GM12864 (cell line): ENCODE data around the gene DNASE1.
"Not testable (repeated sequence)": the region's sequence is repeated elsewhere in the genome, so short reads cannot be mapped to it uniquely, and the experiment has no call there.

ENCODE experiments used
- DNase-seq: peaks from one replicate; pipeline ENCODE4 v3.0.0-alpha.2; 2011; ENCODE audit warnings: low read depth
- H3K4me3 ChIP-seq: 2 replicates; pipeline ENCODE4 v1.5.1; 2011; ENCODE audit warnings: mild to moderate bottlenecking, low read depth, low read length, control low read depth
- CTCF ChIP-seq: IDR thresholded peaks from 2 replicates; pipeline ENCODE4 v1.5.1; 2011; ENCODE audit warnings: low read depth, mild to moderate bottlenecking, moderate library complexity, low read length, control low read depth, inconsistent platforms; ENCODE audit errors: missing control alignments

DNASE1 gene

DNA sequence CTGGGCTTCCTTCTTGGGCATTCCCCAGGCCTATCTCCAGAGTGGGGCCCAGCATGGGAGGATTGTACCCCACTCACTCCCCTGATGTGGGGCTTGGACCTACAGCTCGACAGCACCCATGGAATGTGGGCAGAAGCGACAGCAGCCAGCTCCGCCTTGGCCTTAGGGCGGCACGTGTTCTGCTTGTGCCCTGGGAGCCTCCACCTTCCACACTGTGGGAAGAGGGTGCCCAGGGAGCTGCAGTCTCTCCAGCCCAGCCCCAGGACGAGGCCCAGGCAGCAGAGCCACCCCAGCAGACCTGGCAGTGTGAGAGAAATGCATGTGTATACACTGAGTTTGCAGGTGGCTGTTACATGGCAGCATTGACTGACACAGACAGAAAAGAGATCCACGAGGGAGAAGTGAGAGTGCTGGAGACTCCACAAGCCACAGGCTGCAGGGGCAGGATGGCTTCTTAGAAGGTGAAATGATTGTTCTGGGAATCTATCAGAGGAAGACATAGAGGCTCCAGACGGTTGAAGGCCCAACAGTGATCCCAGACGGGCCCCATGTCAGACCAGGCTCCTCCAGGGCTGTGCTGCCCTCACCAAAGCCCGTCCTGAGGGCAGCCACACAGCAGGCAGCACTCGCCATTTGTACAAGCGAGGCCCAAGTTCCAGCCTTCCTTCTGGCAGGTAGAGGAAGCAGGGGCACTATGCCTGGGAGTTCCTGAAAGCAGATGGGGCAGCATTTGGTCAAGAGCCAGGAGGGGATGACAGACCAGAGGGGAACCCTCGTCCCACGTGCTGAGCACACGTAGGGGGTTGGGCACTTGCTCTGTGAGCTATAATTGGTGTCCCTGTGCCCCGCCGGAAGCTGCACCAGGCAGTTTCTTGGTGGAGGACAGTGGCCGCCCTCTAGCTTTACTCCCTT is 2.8 kb upstream of the DNASE1 start:
- TF ChIP-seq CTCF = no peak
- no peak overlapping the region for H3K4me3 ChIP-seq
- DNase-seq = no peak

GRCh38 chr16:3652373-3653195 is 1.9 kb upstream of the DNASE1 start:
- H3K4me3 ChIP-seq = no peak overlapping the region
- no peak for DNase-seq
- no peak for TF ChIP-seq CTCF

- no peak overlapping the region for H3K4me3 ChIP-seq
- no peak for TF ChIP-seq CTCF
- no peak for DNase-seq
Measured at GRCh38 chr16:3655030-3655395, 522 bp downstream of the DNASE1 start.

DNA sequence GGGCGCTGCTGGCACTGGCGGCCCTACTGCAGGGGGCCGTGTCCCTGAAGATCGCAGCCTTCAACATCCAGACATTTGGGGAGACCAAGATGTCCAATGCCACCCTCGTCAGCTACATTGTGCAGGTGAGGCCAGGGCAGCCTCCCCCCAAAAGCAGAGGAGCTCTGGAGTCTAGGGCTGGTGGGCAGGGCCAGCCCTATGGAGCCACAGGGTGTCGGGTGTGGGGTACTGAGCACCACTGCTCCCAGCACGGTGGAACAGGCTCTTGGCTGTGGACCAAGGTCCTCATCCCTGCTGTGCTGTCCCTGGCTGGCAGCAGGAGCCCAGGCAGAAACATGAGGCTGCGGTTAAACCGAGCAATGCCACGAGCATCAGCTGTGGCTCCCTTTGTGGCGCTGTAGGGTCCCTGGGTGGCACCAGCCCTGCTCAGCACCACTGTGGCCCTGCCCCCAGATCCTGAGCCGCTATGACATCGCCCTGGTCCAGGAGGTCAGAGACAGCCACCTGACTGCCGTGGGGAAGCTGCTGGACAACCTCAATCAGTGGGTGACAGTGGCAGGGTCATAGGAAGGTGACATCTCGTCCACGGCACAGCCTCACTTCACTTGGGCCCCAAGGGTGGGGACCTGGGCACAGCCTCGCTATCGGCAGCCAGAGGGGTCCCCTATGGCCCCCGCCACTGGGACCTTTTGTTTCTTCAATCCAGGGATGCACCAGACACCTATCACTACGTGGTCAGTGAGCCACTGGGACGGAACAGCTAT is 1.1 kb downstream of the DNASE1 start:
- DNase-seq = no peak
- no peak overlapping the region for H3K4me3 ChIP-seq
- TF ChIP-seq CTCF = no peak

- DNase-seq, H3K4me3 ChIP-seq: not testable (repeated sequence)
Measured at GRCh38 chr16:3656160-3656490, 1.6 kb downstream of the DNASE1 start.

GRCh38 chr16:3656491-3657468 is 2.3 kb downstream of the DNASE1 start:
- no peak overlapping the region for H3K4me3 ChIP-seq
- DNase-seq = no peak
- no peak for TF ChIP-seq CTCF
